Activated CD4-positive, alpha-beta T cell treated with anti-CD3 and anti-CD28 coated beads for 48 hours (primary cell): Measurements from ENCODE around the gene SCAF4.

Source experiments
- DNase-seq: peaks from one replicate; pipeline ENCODE4 v3.0.0-alpha.2; 2020

SCAF4 gene

DNA sequence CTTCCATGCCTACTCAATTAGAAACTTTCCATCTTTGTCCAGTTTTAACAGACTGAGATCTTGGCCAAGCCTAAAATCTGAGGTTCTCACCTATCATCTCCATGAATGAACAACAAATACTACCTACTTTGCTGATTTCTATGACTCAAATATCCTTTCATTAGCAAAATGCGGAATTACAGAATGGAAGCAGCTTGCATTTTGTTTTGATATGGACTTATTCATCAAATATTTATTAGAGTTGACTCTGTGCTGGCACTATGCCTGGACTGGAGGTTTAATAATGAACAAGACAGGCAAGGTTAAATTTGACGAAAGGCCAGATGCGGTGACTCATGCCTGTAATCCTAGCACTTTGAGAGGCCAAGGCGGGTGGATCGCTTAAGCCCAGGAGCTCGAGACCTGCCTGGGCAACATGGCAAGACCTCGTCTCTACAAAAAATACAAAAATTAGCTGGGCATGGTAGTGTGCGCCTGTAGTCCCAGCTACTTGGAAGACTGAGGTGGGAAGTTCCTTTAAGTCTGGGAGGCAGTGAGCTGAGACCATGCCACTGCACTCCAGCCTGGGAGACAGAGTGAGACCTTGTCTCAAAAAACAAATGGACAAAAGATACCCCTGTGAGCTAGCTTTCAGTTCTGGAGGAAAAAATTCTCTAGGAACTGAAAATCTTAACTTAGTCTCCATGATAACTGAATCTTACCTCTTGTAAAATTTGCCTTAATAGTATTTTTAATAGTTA, 101.8 kb downstream of the SCAF4 start:
- DNase-seq: no peak

DNA sequence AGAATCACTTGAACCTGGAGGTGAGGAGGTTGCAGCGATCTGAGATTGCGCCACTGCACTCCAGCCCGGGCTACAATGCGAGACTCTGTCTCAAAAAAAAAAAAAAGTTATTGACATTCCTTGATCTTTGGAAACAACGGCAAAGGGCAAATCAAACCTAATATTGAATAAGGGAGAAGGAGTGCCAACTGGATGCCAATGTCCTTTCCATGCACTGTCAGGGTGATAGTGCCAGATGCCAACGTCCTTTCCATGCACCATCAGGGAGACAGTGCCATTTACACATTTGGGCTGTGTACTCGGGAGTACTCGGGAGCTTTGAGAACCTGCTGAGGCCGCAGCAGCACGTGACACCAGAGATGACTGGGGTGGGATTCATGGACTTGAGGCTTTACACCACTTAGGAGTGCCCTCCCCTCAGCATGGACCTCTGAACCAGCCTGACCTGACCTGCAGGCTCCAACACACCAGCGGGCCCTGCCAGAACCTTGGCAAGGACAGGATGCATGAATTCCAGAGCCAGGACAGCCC, 106.9 kb downstream of the SCAF4 start:
- DNase-seq: no peak

DNA sequence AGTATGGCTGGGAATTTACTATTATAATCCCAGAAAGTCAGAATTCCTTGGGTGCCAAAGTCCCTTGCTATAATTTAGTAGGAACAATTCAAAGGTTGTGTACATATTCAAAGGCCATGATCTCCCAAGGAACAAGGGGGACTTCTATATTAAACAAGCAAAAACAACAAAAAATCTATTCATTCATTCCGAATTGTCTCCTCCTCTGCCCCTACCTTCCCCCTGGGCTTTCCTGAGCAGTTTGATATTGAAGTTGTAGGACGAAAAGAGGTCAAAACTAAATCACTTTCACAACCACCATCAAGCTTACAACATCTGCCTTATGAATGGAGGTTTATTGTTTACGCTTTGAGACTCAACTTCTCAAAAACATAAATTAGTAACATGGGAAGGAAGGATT, 107.7 kb downstream of the SCAF4 start:
- DNase-seq: no peak

DNA sequence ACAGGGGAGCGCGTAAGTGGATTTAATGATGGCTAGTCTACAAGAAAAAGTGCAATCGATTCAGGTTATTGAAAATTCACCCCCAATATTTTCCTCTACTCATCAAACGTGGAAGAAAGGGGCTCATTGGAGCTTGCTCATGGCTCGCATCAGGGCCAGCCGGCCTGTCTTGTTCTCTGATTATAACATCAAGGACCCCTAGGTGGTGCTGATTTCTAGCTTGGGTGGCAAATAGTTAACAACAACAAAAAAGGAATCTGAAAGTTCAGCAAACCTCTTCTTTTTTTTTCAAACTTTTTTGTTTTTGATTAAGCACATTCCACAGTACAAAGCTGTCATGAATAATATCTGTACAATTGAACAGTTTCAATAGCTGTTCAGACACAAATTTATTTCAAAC, 108.3 kb downstream of the SCAF4 start:
- DNase-seq: no peak

DNA sequence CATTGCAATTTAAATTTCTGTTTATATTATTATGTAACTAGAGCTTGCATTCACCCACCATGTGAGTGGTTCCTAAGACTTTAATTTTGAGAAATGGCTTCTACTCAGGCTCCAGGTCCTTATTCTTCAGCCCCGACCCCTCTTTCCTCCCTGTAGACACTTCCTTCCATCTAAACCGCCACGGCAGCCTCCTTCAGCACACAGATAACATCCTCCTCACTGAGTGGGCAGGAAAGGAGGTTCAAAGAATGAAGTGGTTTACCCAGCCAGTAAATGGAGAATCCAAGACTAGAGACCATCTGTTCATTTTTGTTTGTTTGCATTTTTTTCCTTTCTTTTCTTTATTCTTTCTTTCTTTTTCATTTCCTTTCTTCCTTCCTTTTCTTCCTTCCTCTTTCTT, 109.5 kb downstream of the SCAF4 start:
- DNase-seq: no peak
